Measurements from ENCODE around the gene CASK.
"Not testable (repeated sequence)": the region's sequence is repeated elsewhere in the genome, so short reads cannot be mapped to it uniquely, and the experiment has no call there.

CASK gene

GRCh38 chrX:41608244-41608643 lies 315.1 kb downstream of the CASK start (continued):
- TF ChIP-seq, protein P1, sequence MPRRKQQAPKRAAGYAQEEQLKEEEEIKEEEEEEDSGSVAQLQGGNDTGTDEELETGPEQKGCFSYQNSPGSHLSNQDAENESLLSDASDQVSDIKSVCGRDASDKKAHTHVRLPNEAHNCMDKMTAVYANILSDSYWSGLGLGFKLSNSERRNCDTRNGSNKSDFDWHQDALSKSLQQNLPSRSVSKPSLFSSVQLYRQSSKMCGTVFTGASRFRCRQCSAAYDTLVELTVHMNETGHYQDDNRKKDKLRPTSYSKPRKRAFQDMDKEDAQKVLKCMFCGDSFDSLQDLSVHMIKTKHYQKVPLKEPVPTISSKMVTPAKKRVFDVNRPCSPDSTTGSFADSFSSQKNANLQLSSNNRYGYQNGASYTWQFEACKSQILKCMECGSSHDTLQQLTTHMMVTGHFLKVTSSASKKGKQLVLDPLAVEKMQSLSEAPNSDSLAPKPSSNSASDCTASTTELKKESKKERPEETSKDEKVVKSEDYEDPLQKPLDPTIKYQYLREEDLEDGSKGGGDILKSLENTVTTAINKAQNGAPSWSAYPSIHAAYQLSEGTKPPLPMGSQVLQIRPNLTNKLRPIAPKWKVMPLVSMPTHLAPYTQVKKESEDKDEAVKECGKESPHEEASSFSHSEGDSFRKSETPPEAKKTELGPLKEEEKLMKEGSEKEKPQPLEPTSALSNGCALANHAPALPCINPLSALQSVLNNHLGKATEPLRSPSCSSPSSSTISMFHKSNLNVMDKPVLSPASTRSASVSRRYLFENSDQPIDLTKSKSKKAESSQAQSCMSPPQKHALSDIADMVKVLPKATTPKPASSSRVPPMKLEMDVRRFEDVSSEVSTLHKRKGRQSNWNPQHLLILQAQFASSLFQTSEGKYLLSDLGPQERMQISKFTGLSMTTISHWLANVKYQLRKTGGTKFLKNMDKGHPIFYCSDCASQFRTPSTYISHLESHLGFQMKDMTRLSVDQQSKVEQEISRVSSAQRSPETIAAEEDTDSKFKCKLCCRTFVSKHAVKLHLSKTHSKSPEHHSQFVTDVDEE (CRISPR knock-in tag; IDR thresholded peaks at IDR 0.05): no peak
- no peak for TF ChIP-seq PPARA (CRISPR knock-in tag; IDR thresholded peaks at IDR 0.05; ENCODE audit: borderline replicate concordance)

DNA sequence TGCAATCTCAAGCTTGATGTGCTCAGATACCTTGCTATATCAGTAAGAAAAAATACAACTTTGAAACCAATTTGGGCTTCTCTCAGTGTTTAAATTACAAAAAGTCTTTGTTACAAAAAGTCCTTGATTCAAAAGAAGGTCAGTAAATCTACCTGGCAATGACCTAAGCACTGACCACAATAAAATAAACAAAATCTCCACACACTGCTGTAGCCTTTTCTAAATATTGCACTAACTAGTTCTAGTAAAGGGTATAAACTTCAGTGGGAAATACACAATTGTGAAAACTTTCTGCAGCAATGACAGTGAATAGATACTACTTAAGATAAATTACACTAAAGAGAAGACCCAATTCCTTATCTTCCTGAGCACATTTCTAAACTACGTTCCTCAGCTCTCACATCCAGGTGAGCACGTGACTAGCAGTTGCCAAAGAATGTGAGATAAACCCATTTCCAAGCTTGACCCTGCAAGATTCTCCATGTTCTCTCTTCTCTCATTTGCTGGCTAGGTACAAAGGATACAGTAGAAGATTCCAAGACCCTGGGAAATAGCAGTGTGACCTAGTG lies 316.0 kb downstream of the CASK start:
- no peak for TF ChIP-seq ZFP3 (CRISPR knock-in tag; IDR thresholded peaks at IDR 0.05)
- no peak for ATAC-seq

DNA sequence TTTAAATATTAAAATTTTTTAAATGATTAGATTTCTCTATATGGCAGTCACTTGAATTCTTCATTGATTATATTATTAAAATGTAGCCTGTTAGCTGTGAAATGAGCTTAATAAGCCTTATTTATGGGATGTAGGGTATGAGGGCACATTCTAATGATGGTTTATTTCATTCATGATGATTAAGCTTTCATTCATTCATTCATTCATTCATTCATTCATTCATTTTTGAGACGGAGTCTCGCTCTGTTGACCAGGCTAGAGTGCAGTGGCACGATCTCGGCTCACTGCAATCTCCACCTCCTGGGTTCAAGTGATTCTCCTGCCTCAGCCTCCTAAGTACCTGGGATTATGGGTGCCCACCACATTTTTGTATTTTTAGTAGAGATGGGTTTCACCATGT lies 317.3 kb downstream of the CASK start:
- not testable (repeated sequence) for ATAC-seq

- TF ChIP-seq ISL1 (CRISPR knock-in tag; IDR thresholded peaks at IDR 0.05) (no peak), ZFP30 (CRISPR knock-in tag; IDR thresholded peaks at IDR 0.05) (no peak), ZC3H10 (CRISPR knock-in tag; IDR thresholded peaks at IDR 0.05) (no peak), PPARA (CRISPR knock-in tag; IDR thresholded peaks at IDR 0.05; ENCODE audit: borderline replicate concordance) (no peak), ZNF8 (CRISPR knock-in tag; IDR thresholded peaks at IDR 0.05) (no peak)
- TF ChIP-seq, protein P1 (CRISPR knock-in tag; IDR thresholded peaks at IDR 0.05): no peak
- ATAC-seq: no peak
Measured at GRCh38 chrX:41604766-41605543, 318.4 kb downstream of the CASK start.

- ATAC-seq: no peak
- no peak for TF ChIP-seq ZC3H10 (CRISPR knock-in tag; IDR thresholded peaks at IDR 0.05)
Measured at GRCh38 chrX:41604177-41604576, 319.2 kb downstream of the CASK start.

GRCh38 chrX:41603596-41603995 lies 319.8 kb downstream of the CASK start:
- no peak for ATAC-seq
- TF ChIP-seq ZC3H10 (CRISPR knock-in tag; IDR thresholded peaks at IDR 0.05): no peak
- TF ChIP-seq ZFP3 (CRISPR knock-in tag; IDR thresholded peaks at IDR 0.05): no peak

DNA sequence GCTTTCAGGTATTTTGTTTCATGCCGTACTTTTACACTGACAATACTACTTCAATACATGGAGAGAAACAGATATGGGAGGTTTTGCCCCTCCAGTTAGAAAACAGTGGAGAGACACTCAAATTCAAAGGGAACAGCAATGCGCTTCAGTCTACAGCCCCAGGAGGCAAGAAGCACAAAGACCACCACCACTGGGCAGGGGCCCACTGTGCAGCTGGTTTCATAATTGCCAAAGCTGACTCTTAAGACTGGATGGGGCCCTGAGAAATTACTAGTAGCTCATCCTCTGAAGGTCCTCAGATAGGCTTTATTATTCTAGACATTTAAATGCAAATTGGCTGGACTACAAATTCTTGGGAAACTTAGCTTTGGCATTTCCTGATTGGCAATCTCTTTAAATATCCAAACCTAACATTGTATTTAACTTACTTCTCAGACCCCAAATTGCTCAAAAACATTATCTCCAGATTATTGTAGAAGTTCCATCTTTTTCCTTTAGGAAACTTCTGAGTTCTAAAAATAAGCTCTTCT lies 320.5 kb downstream of the CASK start:
- ATAC-seq: no peak
- TF ChIP-seq ARNTL (CRISPR knock-in tag; IDR thresholded peaks at IDR 0.05; ENCODE audit: borderline replicate concordance, low read depth) (no peak), ZNF565 (CRISPR knock-in tag; conservative IDR thresholded peaks at IDR 0.05; ENCODE audit: low read depth) (no peak), ISL1 (CRISPR knock-in tag; IDR thresholded peaks at IDR 0.05) (no peak), SNAI2 (CRISPR knock-in tag; IDR thresholded peaks at IDR 0.05) (no peak), TCF4 (CRISPR knock-in tag; IDR thresholded peaks at IDR 0.05; ENCODE audit: borderline replicate concordance) (no peak), GLIS3 (CRISPR knock-in tag; IDR thresholded peaks at IDR 0.05) (no peak), ZFP30 (CRISPR knock-in tag; IDR thresholded peaks at IDR 0.05) (no peak), ZFP3 (CRISPR knock-in tag; IDR thresholded peaks at IDR 0.05) (no peak), RARB (CRISPR knock-in tag; IDR thresholded peaks at IDR 0.05) (no peak)
- TF ChIP-seq, protein P2, sequence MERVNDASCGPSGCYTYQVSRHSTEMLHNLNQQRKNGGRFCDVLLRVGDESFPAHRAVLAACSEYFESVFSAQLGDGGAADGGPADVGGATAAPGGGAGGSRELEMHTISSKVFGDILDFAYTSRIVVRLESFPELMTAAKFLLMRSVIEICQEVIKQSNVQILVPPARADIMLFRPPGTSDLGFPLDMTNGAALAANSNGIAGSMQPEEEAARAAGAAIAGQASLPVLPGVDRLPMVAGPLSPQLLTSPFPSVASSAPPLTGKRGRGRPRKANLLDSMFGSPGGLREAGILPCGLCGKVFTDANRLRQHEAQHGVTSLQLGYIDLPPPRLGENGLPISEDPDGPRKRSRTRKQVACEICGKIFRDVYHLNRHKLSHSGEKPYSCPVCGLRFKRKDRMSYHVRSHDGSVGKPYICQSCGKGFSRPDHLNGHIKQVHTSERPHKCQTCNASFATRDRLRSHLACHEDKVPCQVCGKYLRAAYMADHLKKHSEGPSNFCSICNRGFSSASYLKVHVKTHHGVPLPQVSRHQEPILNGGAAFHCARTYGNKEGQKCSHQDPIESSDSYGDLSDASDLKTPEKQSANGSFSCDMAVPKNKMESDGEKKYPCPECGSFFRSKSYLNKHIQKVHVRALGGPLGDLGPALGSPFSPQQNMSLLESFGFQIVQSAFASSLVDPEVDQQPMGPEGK (CRISPR knock-in tag; IDR thresholded peaks at IDR 0.05; ENCODE audit: borderline replicate concordance): no peak

All from SK-N-SH treated with all-trans-retinoic acid at 6 μM for 48 hours (cell line).